HAP-1 (cell line): ENCODE measurements around the gene ZFC3H1.

Source experiments
- DNase-seq, 2 experiments: peaks; one replicate each; pipeline ENCODE4 v3.0.0-alpha.2; 2016 to 2020; ENCODE audit warnings: low spot score in 2 of 2
- H3K27me3 ChIP-seq: fragments of 250-450 bp; sonication (Bioruptor Pico); 2 replicates; pipeline ENCODE4 v1.5.1; 2020; ENCODE audit warnings: low read depth, mild to moderate bottlenecking, moderate library complexity
- H3K36me3 ChIP-seq: fragments of 250-450 bp; sonication (Bioruptor Pico); replicated peaks from 2 replicates; pipeline ENCODE4 v1.5.1; 2020; ENCODE audit warnings: mild to moderate bottlenecking
- H3K4me1 ChIP-seq: fragments of 250-450 bp; sonication (Bioruptor Pico); 2 replicates; pipeline ENCODE4 v1.5.1; 2020; ENCODE audit warnings: mild to moderate bottlenecking
- H3K4me3 ChIP-seq: fragments of 250-450 bp; sonication (Bioruptor Pico); 2 replicates; pipeline ENCODE4 v1.5.1; 2020; ENCODE audit warnings: mild to moderate bottlenecking, moderate library complexity
- H3K9me3 ChIP-seq: fragments of 250-450 bp; sonication (Bioruptor Pico); 2 replicates; pipeline ENCODE4 v1.5.1; 2020; ENCODE audit warnings: mild to moderate bottlenecking, moderate library complexity
- in situ Hi-C: fragments of 300-500 bp; cut with MboI; formaldehyde crosslinking; loops from 3 replicates; pipeline ENCODE4 v1.14.3; 2020; ENCODE audit warnings: low sequenced_read_pairs, inconsistent platforms, mixed read lengths

ZFC3H1 gene

DNA sequence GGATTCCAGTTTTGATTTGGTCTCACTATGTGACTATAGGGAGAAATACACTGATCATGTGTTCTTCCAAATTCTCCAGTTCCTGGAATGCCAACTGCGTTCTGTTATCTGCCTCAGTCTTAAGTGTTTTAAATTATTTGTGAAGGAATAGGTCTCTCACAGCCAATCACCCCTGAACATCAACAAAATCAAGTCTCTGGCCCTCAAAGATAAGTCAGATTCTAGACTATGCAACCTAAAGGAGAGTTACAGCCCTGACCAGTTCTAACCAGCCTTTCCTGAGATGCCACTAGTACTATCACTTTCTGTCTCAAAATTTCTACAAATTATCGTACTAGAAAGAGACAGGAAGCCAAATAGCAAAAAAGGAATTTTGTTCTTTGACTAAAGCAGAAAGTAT, 22.3 kb downstream of the ZFC3H1 start:
- peaks cover 65% of the 10 kb centered on the region for H3K36me3 ChIP-seq

DNA sequence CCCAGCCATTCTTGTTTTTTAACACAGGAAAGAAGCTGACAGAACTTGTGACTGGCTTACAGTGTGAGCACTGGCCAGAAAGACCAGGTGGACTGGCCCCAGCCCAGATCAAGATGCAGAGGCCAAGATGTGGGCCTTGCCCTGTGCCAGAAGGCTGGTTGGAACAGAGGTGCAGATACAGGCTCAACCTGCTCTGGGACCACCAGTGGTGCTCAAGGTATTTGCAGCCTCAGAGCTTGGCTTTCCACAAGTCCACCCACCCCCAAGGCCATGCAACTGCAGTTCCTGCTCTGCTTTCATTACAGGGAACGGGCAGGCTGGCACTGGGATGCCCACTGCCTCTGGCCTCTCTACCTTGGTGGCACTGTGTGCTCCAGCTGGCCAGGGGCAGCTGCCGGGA, 23.3 kb downstream of the ZFC3H1 start:
- no peak overlapping the region for H3K4me3 ChIP-seq
- H3K9me3 ChIP-seq, result no peaks in the 10 kb centered on the region
- no peak for DNase-seq
- H3K27me3 ChIP-seq, result no peaks in the 10 kb centered on the region
- H3K4me1 ChIP-seq, result no peaks in the 10 kb centered on the region
- in situ Hi-C loops, result loop anchor here (25.0 kb wide), 1 partner anchor 203 kb away; the partner anchor contains the start of gene LGR5
- H3K36me3 ChIP-seq, result peaks cover 66% of the 10 kb centered on the region

More for the DNA sequence above, 22.3 kb downstream of the ZFC3H1 start:
- Histone ChIP-seq H3K4me1 (no peaks in the 10 kb centered on the region), H3K4me3 (no peak overlapping the region), H3K9me3 (no peaks in the 10 kb centered on the region), H3K27me3 (no peaks in the 10 kb centered on the region)
- DNase-seq, result no peak
- in situ Hi-C loops, result loop anchor here (25.0 kb wide), 1 partner anchor 204 kb away; the partner anchor contains the start of gene LGR5

DNA sequence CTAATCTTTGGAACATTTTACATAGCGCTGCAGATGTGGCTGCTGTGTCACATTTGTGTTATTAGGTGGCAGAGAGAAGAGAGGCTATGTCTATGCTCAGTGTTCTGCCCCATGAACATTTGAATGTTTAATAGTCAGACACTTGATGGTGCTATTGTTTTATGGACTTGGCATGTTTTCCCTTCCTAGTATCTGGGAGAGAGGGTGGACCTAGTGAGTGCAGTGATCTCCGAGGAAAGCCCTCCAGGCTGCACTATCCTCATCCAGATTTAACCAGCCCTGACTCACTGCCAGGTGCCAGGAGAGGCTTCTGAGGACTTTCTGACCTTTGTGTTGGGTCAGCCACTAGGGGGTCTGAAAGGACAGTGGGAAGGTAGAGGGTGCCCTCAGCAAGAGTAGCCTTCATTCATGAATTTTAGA, 24.3 kb downstream of the ZFC3H1 start:
- Histone ChIP-seq H3K4me1 (no peaks in the 10 kb centered on the region), H3K27me3 (no peaks in the 10 kb centered on the region), H3K4me3 (no peak overlapping the region), H3K36me3 (peaks cover 66% of the 10 kb centered on the region), H3K9me3 (no peaks in the 10 kb centered on the region)
- in situ Hi-C loops, result loop anchor here (25.0 kb wide), 1 partner anchor 202 kb away; the partner anchor contains the start of gene LGR5
- no peak for DNase-seq

DNA sequence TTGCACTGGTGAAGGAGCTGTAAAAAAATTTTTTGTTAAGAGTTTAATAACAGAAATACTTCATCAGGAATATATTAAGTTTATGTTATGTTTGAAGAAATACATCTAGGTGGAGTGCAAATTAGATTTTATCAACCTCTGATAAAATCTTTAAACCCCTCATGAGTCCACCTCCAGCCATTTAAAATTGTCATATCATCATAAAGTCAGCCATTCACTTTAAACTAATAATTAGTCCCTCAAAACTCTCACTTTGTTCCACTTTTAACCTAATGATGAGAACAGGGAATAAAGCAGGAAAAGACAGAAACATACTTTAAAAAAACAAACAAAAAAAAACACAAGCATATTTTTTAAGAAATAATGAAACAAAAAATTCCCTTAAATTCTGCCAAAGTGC, 25.1 kb downstream of the ZFC3H1 start:
- in situ Hi-C loops, result loop anchor here (25.0 kb wide), 1 partner anchor 201 kb away; the partner anchor contains the start of gene LGR5
- no peaks in the 10 kb centered on the region for H3K4me1 ChIP-seq
- peaks cover 66% of the 10 kb centered on the region for H3K36me3 ChIP-seq
- no peak for DNase-seq
- H3K4me3 ChIP-seq, result no peak overlapping the region
- no peaks in the 10 kb centered on the region for H3K9me3 ChIP-seq
- H3K27me3 ChIP-seq, result no peaks in the 10 kb centered on the region

DNA sequence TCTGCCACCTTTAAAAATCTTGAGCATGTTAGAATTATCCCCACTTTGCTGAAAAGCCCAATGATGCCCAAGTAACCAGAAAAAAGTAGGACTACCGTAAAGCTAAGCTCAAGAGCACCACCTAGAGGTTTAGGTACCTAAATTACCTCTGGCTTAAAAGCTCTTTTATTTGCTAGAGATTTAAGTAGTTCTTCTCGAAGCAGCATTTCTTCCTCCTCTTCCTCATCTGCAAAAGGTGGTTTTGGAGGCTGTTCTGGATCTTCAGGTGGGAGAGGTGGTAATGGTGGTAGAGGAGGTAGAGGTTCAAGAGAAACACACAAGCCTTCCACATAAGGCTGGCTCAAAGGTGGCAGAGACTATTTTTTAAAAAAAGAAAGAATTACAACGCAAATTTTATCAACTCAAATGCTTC, 26.9 kb downstream of the ZFC3H1 start:
- peak; percentile 37 to 75 for DNase-seq
- in situ Hi-C loops, result loop anchor here (25.0 kb wide), 1 partner anchor 199 kb away; the partner anchor contains the start of gene LGR5
- H3K4me1 ChIP-seq, result no peaks in the 10 kb centered on the region
- no peaks in the 10 kb centered on the region for H3K27me3 ChIP-seq
- H3K36me3 ChIP-seq, result peaks cover 69% of the 10 kb centered on the region
- H3K4me3 ChIP-seq, result no peak overlapping the region
- H3K9me3 ChIP-seq, result no peaks in the 10 kb centered on the region

DNA sequence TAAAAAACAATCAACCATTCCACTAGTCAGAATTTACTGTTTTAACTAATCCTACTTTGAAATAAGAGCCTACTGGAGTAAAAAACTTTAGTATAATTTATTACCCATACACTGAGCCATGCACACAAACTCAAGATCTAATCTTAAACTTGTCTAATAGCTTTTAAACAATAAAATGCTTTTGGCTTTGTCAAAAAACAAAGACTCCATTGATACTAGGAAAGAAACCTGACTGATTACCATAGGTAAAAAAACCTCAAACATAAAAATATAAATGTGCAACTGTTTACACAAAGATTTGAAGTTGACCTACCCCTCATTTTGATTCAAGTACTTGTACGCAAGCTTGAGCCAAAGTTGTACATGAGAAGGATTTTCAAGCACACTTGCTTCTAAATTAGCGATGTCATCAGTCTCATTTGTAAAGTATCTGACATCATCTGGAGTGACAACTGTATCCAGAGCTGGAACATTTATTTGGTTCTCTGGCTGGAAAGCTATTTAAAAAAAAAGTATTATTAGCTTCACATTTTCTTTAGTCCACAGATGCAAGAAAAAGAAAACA, 36.1 kb downstream of the ZFC3H1 start:
- Histone ChIP-seq H3K36me3 (peaks cover 66% of the 10 kb centered on the region), H3K4me1 (peaks cover 20% of the 10 kb centered on the region), H3K27me3 (no peaks in the 10 kb centered on the region), H3K9me3 (no peaks in the 10 kb centered on the region), H3K4me3 (no peak overlapping the region)
- in situ Hi-C loops, result loop anchor here (25.0 kb wide), 1 partner anchor 190 kb away; the partner anchor contains the start of gene LGR5
- peak in 1 of 2 experiments; percentile 73 for DNase-seq

DNA sequence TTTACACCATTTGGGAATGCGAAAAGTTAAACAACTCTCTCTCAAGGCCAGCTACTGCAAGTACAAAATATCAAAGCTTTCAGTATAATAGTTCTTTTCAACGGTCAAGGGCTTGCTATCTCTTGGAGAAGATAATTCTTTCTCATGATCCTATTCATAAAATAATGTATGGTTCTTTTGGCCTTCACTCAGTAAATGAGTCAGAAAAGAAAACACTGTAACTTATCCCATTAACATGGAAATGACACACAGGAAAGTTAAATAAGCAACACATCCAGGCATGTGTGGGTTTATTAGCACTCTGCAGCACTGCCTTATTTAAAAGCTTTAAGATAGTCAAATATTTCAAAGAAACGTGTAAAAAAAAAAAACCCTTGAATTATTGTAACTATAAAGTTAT, 36.9 kb downstream of the ZFC3H1 start:
- no peak overlapping the region for H3K4me3 ChIP-seq

DNA sequence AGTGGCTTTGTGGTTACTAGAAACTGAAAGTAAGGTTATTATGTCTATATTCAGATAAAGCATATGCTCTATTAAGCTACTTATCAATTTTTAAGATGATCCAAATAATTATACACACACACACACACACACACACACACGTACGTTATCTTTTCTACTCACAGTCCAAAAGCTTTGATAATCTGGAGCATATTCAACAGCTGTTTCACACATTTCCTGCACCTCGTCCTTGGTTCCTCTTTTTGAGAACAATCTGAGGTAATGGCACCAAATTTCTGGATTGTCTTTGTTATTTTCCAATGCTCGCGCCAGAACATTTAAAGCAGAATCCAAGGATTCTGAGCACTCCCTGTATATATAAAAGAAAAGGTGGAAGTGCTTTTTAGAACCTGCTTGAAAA, 37.5 kb downstream of the ZFC3H1 start:
- Histone ChIP-seq H3K27me3 (no peaks in the 10 kb centered on the region), H3K4me3 (no peak overlapping the region), H3K36me3 (peaks cover 60% of the 10 kb centered on the region), H3K4me1 (peaks cover 20% of the 10 kb centered on the region), H3K9me3 (no peaks in the 10 kb centered on the region)
- in situ Hi-C loops, result loop anchor here (25.0 kb wide), 1 partner anchor 189 kb away; the partner anchor contains the start of gene LGR5
- no peak for DNase-seq

More for the DNA sequence above, 36.9 kb downstream of the ZFC3H1 start:
- H3K36me3 ChIP-seq, result peaks cover 64% of the 10 kb centered on the region
- H3K27me3 ChIP-seq, result no peaks in the 10 kb centered on the region
- peak in 1 of 2 experiments; percentile 92 for DNase-seq
- H3K4me1 ChIP-seq, result peaks cover 20% of the 10 kb centered on the region
- H3K9me3 ChIP-seq, result no peaks in the 10 kb centered on the region
- in situ Hi-C loops, result loop anchor here (25.0 kb wide), 1 partner anchor 189 kb away; the partner anchor contains the start of gene LGR5

DNA sequence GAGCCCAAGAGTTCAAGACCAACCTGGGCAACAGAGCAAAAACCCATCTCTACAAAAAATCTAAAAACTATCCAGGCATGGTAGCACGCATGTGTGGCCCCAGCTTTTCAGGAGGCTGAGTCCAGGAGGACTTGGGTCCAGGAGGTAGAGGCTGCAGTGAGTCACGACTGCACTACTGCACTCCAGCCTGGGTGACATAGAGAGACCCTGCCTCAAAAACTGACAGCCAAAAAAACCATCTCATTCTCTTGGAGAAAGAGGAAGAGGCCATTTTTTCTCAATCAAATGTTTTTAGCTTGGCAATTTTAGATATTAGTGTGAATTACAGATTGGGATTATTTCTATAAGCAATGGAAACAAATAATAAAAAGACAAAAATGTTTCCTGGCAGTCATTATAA, 38.2 kb downstream of the ZFC3H1 start:
- Histone ChIP-seq H3K4me1 (peaks cover 20% of the 10 kb centered on the region), H3K36me3 (peaks cover 57% of the 10 kb centered on the region)
- in situ Hi-C loops, result loop anchor here (25.0 kb wide), 1 partner anchor 188 kb away; the partner anchor contains the start of gene LGR5

DNA sequence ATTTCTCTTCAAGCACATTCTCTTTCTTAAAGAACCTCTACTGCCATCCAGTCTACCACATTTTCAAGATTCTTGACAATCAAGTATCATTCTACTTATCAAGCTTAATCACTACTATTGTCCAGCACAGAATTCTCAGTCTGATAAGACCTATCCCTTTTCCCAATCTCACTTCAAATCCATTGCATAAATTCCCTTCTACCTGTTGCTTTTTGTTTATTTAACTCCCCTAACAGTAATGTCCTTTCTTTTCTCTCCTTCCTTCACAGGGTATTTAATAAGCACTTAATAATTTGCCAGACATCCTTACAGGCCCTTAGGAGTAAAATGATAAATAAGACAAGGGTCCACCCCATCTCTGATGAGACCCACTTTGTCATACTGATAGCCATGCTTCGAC, 41.7 kb downstream of the ZFC3H1 start:
- no peaks in the 10 kb centered on the region for H3K27me3 ChIP-seq
- no peak for DNase-seq
- H3K4me1 ChIP-seq, result peaks cover 6% of the 10 kb centered on the region
- H3K36me3 ChIP-seq, result peaks cover 59% of the 10 kb centered on the region
- H3K9me3 ChIP-seq, result no peaks in the 10 kb centered on the region
- in situ Hi-C loops, result no loop called here
- no peak overlapping the region for H3K4me3 ChIP-seq

More for the DNA sequence above, 38.2 kb downstream of the ZFC3H1 start:
- Histone ChIP-seq H3K4me3 (no peak overlapping the region), H3K9me3 (no peaks in the 10 kb centered on the region), H3K27me3 (no peaks in the 10 kb centered on the region)
- DNase-seq, result no peak

DNA sequence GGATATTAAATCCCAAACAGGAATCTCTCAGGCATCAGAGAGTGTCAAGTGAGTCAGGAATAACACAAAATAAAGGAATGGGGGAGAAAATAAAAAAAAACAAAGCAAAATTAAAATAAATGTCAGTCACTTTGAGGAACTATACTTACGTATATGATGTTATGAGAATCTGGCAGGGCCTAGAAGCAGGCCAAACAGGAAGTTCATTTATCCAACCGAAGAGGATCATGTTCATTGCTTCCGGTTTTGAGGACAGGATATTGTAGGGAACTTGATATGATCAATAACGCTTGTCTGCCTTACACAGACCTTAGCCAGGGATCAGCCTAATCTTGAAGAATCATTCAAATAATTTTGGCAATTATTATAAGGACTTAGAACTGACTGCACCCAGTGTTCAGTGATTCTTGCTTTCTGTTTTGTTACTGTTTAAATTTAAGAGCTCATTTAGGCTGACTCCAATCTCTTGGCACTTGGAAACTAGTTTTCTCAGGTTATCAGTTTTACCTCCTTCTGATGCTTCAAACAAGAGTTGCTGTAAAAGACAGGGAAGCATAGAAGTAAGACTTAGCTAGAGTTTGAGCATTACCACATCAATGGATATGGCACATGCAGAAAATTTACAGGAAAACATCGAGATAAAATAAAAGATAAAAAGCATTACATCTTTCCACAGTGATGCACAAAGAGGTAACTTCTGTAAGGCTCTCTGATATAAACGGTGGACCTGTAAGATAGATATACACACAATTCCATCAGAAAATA, 53.4 kb downstream of the ZFC3H1 start:
- Histone ChIP-seq H3K4me1 (no peaks in the 10 kb centered on the region), H3K9me3 (no peaks in the 10 kb centered on the region), H3K27me3 (no peaks in the 10 kb centered on the region), H3K4me3 (no peak overlapping the region), H3K36me3 (peaks cover 57% of the 10 kb centered on the region)
- in situ Hi-C loops, result no loop called here
- DNase-seq, result no peak

DNA sequence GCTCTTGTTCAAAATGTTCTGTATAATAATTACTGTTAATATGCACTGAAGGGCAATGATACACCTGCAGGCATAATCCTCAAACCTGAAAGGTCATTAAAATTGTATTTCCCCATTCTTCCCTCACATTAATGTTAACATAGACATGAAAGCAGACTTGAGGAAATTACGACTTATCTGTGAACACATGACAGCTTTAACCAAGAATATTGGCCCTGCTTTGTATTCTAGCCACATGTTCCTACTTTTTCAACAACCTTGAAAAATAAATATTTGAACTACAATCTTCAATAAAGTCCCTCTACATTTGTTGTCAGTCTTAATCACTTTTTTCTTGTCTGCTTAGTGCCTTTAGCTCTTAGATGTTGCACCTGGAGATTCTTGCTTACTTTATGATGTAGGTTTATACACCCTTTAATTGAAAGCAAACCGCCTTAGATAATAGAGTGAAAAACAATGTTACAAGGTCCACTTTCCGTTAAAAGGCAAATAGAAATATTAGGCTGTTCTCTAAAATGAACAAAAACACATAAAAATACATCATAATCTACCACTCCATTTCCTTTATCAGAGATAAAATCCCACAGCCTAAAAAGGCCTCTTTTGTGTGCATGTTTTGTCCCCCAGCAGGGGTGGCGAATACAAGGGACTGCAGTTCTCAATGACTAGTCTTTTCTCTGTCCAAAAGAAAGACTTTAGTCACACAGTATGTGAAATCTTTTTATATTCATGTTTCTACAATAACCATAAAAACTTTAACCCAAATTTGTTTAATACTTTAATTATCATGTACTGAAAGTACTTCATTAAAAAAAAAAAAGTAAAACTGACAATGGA, 55.9 kb downstream of the ZFC3H1 start:
- H3K9me3 ChIP-seq, result no peaks in the 10 kb centered on the region
- no peak for DNase-seq
- no peaks in the 10 kb centered on the region for H3K4me1 ChIP-seq
- in situ Hi-C loops, result no loop called here
- H3K4me3 ChIP-seq, result no peak overlapping the region
- peaks cover 33% of the 10 kb centered on the region for H3K36me3 ChIP-seq
- no peaks in the 10 kb centered on the region for H3K27me3 ChIP-seq

DNA sequence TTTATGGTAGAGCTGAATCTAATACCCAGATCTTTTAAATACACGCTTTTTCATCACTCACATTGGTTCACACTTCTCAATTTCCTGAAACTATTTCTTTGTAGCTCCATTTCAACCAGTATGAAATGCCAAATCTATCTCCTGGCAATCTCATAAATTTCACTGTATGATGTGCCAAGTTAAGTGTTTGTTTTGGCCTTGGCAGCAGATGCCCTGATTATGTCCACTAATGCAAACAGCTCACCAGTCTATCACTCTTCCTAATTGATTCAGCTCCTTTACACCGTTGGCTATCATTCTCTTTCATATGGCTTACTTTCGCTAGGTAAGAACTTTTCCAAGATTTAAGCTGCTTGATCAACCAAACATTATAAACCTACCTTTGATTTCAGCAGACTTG, 58.6 kb downstream of the ZFC3H1 start:
- H3K27me3 ChIP-seq, result no peaks in the 10 kb centered on the region
- H3K9me3 ChIP-seq, result no peaks in the 10 kb centered on the region
- in situ Hi-C loops, result no loop called here
- no peaks in the 10 kb centered on the region; the same call in 1 of the 2 replicates for H3K4me1 ChIP-seq
- H3K36me3 ChIP-seq, result peaks cover 16% of the 10 kb centered on the region
- DNase-seq, result no peak
- H3K4me3 ChIP-seq, result no peak overlapping the region
